GM10266 (cell line): ENCODE measurements around the gene IST1.
A peak's percentile ranks its signal among the peaks of the same experiment; 100 is the strongest.

Experiments
- DNase-seq: peaks from one replicate; pipeline ENCODE4 v3.0.0; 2012; ENCODE audit errors: extremely low spot score
- CTCF ChIP-seq: IDR thresholded peaks from 2 replicates; pipeline ENCODE4 v1.5.1; 2012; ENCODE audit warnings: mild to moderate bottlenecking, low read depth; ENCODE audit not compliant: control insufficient read depth, insufficient read depth; ENCODE audit errors: missing control alignments

IST1 gene

DNA sequence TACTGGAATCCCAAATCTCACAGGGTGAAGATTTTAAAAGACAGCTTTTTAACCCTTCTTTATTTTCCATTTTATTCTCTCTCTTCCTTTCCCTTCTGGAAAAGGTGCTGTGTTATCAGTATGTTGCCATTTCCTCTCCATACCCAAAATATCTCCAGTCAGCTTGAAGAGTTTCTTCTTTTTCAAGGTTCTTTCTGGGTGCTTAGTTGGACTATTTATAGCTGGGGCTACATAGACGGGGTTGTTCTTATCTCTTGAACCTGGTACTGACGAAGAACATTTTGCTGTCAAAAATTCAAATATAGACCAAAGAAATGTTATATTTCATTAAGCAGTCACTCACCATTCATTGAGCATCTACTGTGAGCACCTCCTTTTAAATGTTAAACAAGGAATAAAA, 48.6 kb downstream of the IST1 start:
- TF ChIP-seq CTCF, result no peak
- DNase-seq, result no peak

GRCh38 chr16:71945616-71946015, 50.3 kb downstream of the IST1 start:
- no peak for TF ChIP-seq CTCF

GRCh38 chr16:71952825-71953224, 57.5 kb downstream of the IST1 start:
- no peak for DNase-seq
- TF ChIP-seq CTCF, result no peak

More at GRCh38 chr16:71945616-71946015, 50.3 kb downstream of the IST1 start:
- no peak for DNase-seq

DNA sequence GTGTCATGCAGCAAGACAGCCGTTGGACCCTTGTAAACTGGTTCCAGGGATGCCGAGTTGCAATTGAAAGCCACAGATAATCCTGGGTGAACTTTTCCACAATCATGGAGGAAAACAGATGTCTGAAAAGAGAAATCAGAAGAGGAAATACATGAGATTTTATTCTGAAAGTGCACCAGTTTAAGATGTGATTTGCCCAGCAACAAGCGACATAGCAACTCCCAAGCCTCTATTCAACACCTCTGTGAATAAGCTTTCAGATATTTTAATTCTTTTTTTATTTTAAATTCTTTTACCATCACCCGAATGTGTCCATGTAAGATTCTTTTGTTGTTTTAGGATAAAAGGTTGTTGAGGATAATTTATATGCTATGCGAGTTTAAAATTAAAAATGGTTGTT, 58.8 kb downstream of the IST1 start:
- no peak for TF ChIP-seq CTCF

DNA sequence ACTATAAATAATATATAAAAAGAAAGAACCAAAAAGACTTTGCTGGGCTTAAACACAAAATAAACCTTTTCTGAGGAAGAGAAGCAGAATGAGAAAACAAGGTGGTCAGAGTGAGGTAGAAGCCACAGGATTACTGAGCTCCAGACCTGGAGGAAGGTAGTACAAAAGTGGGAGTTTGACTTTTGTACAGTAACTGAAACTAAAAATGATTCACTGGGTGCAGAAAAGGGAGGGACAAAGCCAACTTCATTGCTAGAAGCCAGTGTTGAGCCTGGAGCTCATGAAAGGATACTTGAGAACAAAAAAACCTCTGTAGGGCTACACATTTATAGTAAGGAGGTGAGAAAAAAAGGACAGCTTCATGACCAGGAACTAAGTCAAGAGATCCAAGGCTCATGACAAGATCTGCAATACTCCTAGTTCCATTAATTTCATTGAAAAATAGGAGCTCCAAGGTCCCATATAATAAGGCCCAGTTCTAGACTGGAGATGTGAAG, 59.4 kb downstream of the IST1 start:
- no peak for DNase-seq
- TF ChIP-seq CTCF, result no peak

More for the DNA sequence above, 58.8 kb downstream of the IST1 start:
- no peak for DNase-seq

DNA sequence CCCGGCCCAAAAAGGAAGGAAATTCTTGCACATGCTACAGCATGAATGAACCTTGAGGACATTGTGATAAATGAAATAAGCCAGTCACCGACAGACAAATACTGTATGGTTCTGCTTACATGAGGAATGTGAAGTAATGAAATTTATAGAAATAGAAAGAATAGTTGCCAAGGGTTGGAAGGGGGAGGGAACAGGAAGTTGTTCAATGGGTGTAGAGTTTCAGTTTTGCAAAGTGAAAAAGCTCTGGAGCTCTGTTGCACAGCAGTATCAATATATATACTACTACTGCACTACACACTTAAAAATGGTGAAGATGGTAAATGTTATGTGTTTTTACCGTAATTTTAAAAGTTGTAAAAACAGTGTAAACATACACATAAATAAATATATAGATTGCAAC, 61.2 kb downstream of the IST1 start:
- no peak for DNase-seq
- no peak for TF ChIP-seq CTCF

- TF ChIP-seq CTCF, result peak; percentile 84
- peak; percentile 76 for DNase-seq
Measured at GRCh38 chr16:71961066-71962039, 66.0 kb downstream of the IST1 start.
